Lung (tissue), 12 donors: ENCODE measurements around the gene OR52W1. TPM values are rescaled to one million over a fixed set of nuclear protein-coding genes. Genes with fewer than 3 reads are reported as not detected.

Source experiments
- ATAC-seq: fragments of 200-7000 bp; cut with Tn5 transposase; one replicate; pipeline ENCODE4 v1.9.1; 2020; ENCODE audit warnings: moderate number of reproducible peaks; ENCODE audit not compliant: insufficient read depth, low FRiP score
- DNase-seq, 3 donors: peaks; one replicate each; pipeline ENCODE4 v3.0.0-alpha.2; 2013 to 2017
- H3K27ac ChIP-seq, 2 donors: one replicate each; pipeline ENCODE4 v1.5.1; 2013; ENCODE audit warnings: mild to moderate bottlenecking in 2 of 2, moderate library complexity in 2 of 2, control low read depth in 1 of 2, inconsistent platforms in 1 of 2, low read depth in 1 of 2, low read length in 1 of 2
- H3K27me3 ChIP-seq, 3 donors: one replicate each; pipeline ENCODE4 v1.5.1; 2013; ENCODE audit warnings: low read length in 2 of 3; ENCODE audit not compliant: control insufficient read depth in 3 of 3, insufficient read depth in 3 of 3
- H3K36me3 ChIP-seq, 4 donors: one replicate each; pipeline ENCODE4 v1.5.1; 2013; ENCODE audit warnings: low read length in 4 of 4, mild to moderate bottlenecking in 1 of 4, moderate library complexity in 1 of 4; ENCODE audit not compliant: control insufficient read depth in 4 of 4, insufficient read depth in 4 of 4
- H3K4me1 ChIP-seq, 5 donors: one replicate each; pipeline ENCODE4 v1.5.1; 2013; ENCODE audit warnings: low read length in 5 of 5, mild to moderate bottlenecking in 2 of 5, moderate library complexity in 1 of 5; ENCODE audit not compliant: control insufficient read depth in 5 of 5, insufficient read depth in 5 of 5
- H3K4me3 ChIP-seq: one replicate; pipeline ENCODE4 v1.5.1; 2013; ENCODE audit warnings: mild to moderate bottlenecking, control low read depth, moderate library complexity
- H3K9ac ChIP-seq, 2 donors: one replicate each; pipeline ENCODE4 v1.5.1; 2013; ENCODE audit warnings: low read length in 2 of 2, control low read depth in 1 of 2; ENCODE audit not compliant: insufficient read depth in 1 of 2
- H3K9me3 ChIP-seq, 4 donors: one replicate each; pipeline ENCODE4 v1.5.1; 2013; ENCODE audit warnings: low read length in 3 of 4, mild to moderate bottlenecking in 1 of 4, moderate library complexity in 1 of 4; ENCODE audit not compliant: control insufficient read depth in 4 of 4, insufficient read depth in 3 of 4
- WGBS, 2 donors: extraction: QIAGEN DNeasy Blood & Tissue Kit; methylation state at CpG; one replicate each; pipeline ENCODE4 v1.1.7; 2013; 5-methylcytosine and 5-hydroxymethylcytosine counted together
- polyA plus RNA-seq, 2 donors: library from polyadenylated mRNA; stranded (reverse); fragments of 200-250 nt; gene quantifications; one replicate each; pipeline ENCODE4 v1.2.1, GENCODE V29; 2013
- total RNA-seq, 2 donors: library from RNA; depleted of rRNA in 1 of 2; stranded (reverse); fragments of >200 nt in 1 of 2; gene quantifications; one replicate each; pipeline ENCODE4 v1.2.1, GENCODE V29; 2014 to 2021
- TF ChIP-seq, protein P1 (sequence below): IDR thresholded peaks from 2 replicates; pipeline ENCODE4 v1.5.1; 2012; ENCODE audit warnings: mild to moderate bottlenecking; ENCODE audit errors: control extremely low read depth, extremely low read depth
- donor health status: control.
- donor health status: control.
- donor health status: Bipolar disorder and iron deficiency.
- donor health status: healthy.
- donor health status: DM: yes; HTN: yes; CAD: no.

The OR52W1 gene
- total and polyA plus RNA-seq, 4 donors, result not detected

DNA sequence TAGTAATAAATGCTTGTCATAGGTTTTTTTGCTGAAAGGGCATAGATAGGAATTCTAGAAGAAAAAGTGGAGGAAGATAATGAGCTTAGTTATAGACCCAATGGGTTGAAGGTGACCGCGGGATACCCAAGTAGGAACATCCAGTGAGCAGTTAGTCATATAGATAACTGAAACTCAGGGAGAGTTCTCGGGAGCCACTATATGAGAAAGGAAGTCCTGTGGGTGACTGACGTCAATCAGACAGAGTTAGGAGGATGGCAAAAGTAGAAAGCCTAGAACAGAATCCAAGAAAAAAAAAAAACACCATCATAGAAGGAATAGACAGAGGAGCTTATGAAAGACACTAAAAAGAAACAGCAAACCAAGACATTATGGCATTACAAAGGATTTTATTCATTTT, 38.2 kb downstream of the OR52W1 start:
- Histone ChIP-seq H3K9me3 (no peaks in the 10 kb centered on the region), H3K36me3 (no peaks in the 10 kb centered on the region), H3K9ac (no peak overlapping the region), H3K4me1 (peaks cover 0 to 10% (median 6%) of the 10 kb centered on the region in 5 donors), H3K4me3 (no peak overlapping the region), H3K27ac (no peak overlapping the region), H3K27me3 (no peaks in the 10 kb centered on the region)
- ATAC-seq (no peak), DNase-seq (no peak)
- 68 to 76% methylated on average over 4 of the region's 4 CpGs for WGBS, 2 donors
- TF ChIP-seq, protein P1, sequence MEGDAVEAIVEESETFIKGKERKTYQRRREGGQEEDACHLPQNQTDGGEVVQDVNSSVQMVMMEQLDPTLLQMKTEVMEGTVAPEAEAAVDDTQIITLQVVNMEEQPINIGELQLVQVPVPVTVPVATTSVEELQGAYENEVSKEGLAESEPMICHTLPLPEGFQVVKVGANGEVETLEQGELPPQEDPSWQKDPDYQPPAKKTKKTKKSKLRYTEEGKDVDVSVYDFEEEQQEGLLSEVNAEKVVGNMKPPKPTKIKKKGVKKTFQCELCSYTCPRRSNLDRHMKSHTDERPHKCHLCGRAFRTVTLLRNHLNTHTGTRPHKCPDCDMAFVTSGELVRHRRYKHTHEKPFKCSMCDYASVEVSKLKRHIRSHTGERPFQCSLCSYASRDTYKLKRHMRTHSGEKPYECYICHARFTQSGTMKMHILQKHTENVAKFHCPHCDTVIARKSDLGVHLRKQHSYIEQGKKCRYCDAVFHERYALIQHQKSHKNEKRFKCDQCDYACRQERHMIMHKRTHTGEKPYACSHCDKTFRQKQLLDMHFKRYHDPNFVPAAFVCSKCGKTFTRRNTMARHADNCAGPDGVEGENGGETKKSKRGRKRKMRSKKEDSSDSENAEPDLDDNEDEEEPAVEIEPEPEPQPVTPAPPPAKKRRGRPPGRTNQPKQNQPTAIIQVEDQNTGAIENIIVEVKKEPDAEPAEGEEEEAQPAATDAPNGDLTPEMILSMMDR, result no peak

DNA sequence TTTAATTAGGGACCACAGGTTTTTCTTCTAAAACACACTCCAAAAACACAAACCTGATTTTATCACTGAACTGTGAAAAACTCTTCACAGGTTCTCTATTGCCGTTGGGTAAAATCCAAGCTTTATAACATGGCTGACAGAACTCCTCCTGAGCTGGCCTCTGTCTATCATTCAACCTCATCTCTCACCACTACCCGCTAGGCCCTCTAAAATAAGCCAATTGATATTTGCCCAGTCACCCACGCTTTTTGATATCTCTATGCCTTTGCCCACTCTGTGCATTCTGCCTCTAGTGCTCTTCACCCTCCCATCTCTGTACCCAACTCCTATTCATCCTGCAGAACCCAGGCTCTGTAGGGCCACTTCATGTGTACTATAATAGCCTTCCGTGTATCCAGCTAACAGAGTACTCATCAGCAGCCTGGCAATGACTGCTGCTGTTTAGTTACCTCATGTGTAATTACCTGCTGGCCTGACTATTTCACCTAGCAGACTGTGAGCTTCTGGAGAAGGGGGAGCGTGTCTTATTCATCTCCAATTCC, 38.8 kb downstream of the OR52W1 start:
- no peak overlapping the region for H3K4me3 ChIP-seq
- H3K36me3 ChIP-seq, result no peaks in the 10 kb centered on the region
- no peak overlapping the region for H3K27ac ChIP-seq
- no peak for ATAC-seq
- no peak overlapping the region for H3K9ac ChIP-seq
- TF ChIP-seq, protein P1, result no peak
- peaks cover 0 to 10% (median 6%) of the 10 kb centered on the region in 5 donors for H3K4me1 ChIP-seq
- 90 to 91% methylated on average over 5 of the region's 5 CpGs for WGBS, 2 donors
- H3K27me3 ChIP-seq, result no peaks in the 10 kb centered on the region
- no peak for DNase-seq
- H3K9me3 ChIP-seq, result no peaks in the 10 kb centered on the region

GRCh38 chr11:6238902-6239301, 39.9 kb downstream of the OR52W1 start, which contains the start of gene CNGA4:
CNGA4 (plus strand) TSS chr11:6239089; CDS start chr11:6239207, 118 bp downstream.
- Histone ChIP-seq H3K36me3 (no peaks in the 10 kb centered on the region), H3K27ac (no peak within 1 kb of the TSS), H3K9me3 (no peaks in the 10 kb centered on the region), H3K4me3 (no peak within 1 kb of the TSS), H3K4me1 (peaks cover 0 to 5% (median under 1%) of the 10 kb centered on the region in 5 donors), H3K9ac (no peak within 1 kb of the TSS), H3K27me3 (no peaks in the 10 kb centered on the region)
- TF ChIP-seq, protein P1, result no peak
- ATAC-seq (no peak), DNase-seq (no peak)
- WGBS, 2 donors, result 93 to 96% methylated on average over 1 of the region's 1 CpG

DNA sequence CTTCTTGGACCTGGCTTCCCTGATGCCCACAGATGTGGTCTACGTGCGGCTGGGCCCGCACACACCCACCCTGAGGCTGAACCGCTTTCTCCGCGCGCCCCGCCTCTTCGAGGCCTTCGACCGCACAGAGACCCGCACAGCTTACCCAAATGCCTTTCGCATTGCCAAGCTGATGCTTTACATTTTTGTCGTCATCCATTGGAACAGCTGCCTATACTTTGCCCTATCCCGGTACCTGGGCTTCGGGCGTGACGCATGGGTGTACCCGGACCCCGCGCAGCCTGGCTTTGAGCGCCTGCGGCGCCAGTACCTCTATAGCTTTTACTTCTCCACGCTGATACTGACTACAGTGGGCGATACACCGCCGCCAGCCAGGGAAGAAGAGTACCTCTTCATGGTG, 41.1 kb downstream of the OR52W1 start:
- ATAC-seq (no peak), DNase-seq (no peak)
- no peak overlapping the region for H3K4me3 ChIP-seq
- H3K36me3 ChIP-seq, result no peaks in the 10 kb centered on the region
- H3K9me3 ChIP-seq, result no peaks in the 10 kb centered on the region
- no peaks in the 10 kb centered on the region for H3K27me3 ChIP-seq
- no peak overlapping the region for H3K27ac ChIP-seq
- peaks cover 0 to 3% (median 0%) of the 10 kb centered on the region in 5 donors for H3K4me1 ChIP-seq
- 97% methylated on average over 28 of the region's 28 CpGs for WGBS, 2 donors
- TF ChIP-seq, protein P1, result no peak
- H3K9ac ChIP-seq, result no peak overlapping the region
